ENCODE data around the gene ERLIN1.

ERLIN1 gene

DNA sequence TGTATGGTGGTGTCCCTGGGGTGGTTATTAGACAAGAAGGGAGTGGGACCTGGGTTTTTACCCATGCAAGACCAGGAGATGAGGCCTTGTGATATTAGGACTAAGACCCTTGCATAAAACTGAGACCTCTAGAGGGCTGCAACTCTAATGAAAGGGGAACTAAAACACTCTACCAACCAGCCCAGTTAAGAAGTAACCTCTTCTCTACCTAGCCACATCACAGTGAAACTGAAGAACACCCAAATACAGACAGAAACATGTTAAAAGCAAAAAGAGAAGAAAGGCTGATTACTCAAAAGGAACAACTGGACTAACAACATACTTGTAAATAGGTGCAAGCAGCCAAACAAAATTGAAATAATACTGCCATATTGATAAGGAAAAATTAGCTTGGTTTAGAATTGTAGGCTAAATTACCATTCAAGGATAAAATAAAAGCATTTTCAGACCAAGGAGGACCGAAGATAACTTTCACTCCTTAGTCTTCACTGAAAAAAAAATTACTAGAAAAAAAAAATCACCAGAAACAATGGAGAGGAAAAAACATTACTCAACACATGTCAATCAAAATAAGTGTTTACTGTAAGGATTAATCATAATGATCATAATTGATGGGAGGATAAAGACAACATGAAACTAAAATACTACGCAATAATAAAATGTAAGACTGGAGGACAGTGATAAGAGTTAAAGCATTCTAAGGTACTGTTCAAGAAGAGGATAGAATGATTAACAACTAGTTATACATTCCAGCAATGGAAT lies 27.6 kb downstream of the ERLIN1 start:
- no peak for TF ChIP-seq CTCF (conservative IDR thresholded peaks at IDR 0.05; ENCODE audit: low read length)
- no peak for DNase-seq (ENCODE audit: low read depth)
- no peak overlapping the region for H3K4me3 ChIP-seq (ENCODE audit: low read length)

GRCh38 chr10:100157156-100157555 lies 28.7 kb downstream of the ERLIN1 start:
- H3K4me3 ChIP-seq (ENCODE audit: low read length), result no peak overlapping the region
- no peak for DNase-seq (ENCODE audit: low read depth)
- no peak for TF ChIP-seq CTCF (conservative IDR thresholded peaks at IDR 0.05; ENCODE audit: low read length)

GRCh38 chr10:100155936-100156335 lies 29.9 kb downstream of the ERLIN1 start:
- TF ChIP-seq CTCF (conservative IDR thresholded peaks at IDR 0.05; ENCODE audit: low read length), result no peak
- no peak for DNase-seq (ENCODE audit: low read depth)
- H3K4me3 ChIP-seq (ENCODE audit: low read length), result no peak overlapping the region

- TF ChIP-seq CTCF (conservative IDR thresholded peaks at IDR 0.05; ENCODE audit: low read length), result no peak
- H3K4me3 ChIP-seq (ENCODE audit: low read length), result no peak overlapping the region
- DNase-seq (ENCODE audit: low read depth), result no peak
Measured at GRCh38 chr10:100154666-100155065, 31.2 kb downstream of the ERLIN1 start.

GRCh38 chr10:100153239-100153825 lies 32.5 kb downstream of the ERLIN1 start:
- TF ChIP-seq CTCF (conservative IDR thresholded peaks at IDR 0.05; ENCODE audit: low read length), result no peak
- H3K4me3 ChIP-seq (ENCODE audit: low read length), result no peak overlapping the region
- DNase-seq (ENCODE audit: low read depth), result no peak

- TF ChIP-seq CTCF (conservative IDR thresholded peaks at IDR 0.05; ENCODE audit: low read length), result no peak
- DNase-seq (ENCODE audit: low read depth), result no peak
- no peak overlapping the region for H3K4me3 ChIP-seq (ENCODE audit: low read length)
Measured at GRCh38 chr10:100151723-100152300, 34.0 kb downstream of the ERLIN1 start.

All from AG10803 (cell line).